GM19372 (cell line): ENCODE data around the gene ABCB10.
"Not testable (repeated sequence)": the region's sequence is repeated elsewhere in the genome, so short reads cannot be mapped to it uniquely, and the experiment has no call there.

ENCODE experiments used
- ATAC-seq: cut with Tn5 transposase; IDR thresholded peaks from one replicate; pipeline ENCODE4 v1.9.1; 2021; ENCODE audit warnings: mild to moderate bottlenecking, low read depth, moderate library complexity; ENCODE audit not compliant: unreplicated experiment

ABCB10 gene

DNA sequence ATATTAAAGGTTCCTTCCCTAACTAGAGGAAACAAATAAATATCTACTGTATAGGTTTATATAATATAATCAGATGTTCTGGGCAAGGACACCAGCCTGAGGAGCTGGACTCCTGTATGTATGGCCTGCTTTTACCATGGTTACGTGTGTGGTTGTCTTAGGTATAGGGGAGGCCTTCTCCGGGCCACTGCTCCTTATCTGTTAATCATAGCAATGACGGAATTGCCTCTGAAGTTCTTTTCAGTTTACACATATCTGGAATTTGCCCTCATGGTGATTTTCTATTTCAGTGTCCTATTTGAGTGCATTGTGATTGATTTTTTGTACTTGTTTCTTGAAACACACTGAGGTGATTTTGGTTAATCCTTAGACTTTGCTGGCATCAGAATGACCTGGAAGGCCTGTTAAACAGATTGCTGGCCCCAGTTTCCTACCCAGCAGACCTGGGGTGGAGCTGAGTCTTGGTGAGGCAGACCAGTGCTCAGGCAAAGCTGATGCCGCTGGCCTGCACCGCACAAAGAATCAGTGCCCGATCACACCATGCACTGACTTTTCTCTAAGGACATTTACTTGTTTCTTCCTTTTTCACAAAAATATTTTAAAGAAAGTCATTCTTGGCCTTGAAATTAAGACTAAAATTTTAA is 18.5 kb downstream of the ABCB10 start:
- ATAC-seq: no peak

GRCh38 chr1:229538945-229539344 is 19.6 kb downstream of the ABCB10 start:
- no peak for ATAC-seq

- ATAC-seq: no peak
Measured at GRCh38 chr1:229537894-229538293, 20.6 kb downstream of the ABCB10 start.

GRCh38 chr1:229536982-229537381 is 21.5 kb downstream of the ABCB10 start:
- no peak for ATAC-seq

DNA sequence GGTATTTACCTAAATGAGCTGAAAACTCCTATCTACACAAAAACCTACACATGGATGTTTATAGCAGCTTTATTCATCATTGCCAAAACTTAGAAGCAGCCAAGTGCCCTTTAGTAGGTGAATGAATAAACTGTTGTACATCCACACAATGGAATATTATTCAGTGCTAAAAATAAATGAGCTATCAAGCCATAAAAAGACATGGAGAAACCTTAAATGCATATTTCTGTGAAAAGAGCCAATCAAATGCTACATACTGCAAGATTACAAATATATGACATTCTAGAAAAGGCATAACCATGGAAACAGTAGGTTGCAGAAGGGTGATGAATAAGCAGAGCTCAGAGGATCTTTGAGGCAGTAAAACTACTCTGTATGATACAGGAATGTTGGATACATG is 23.3 kb downstream of the ABCB10 start:
- ATAC-seq: no peak

GRCh38 chr1:229531326-229531725 is 27.2 kb downstream of the ABCB10 start:
- ATAC-seq: no peak

- no peak for ATAC-seq
Measured at GRCh38 chr1:229529639-229530038, 28.9 kb downstream of the ABCB10 start.

DNA sequence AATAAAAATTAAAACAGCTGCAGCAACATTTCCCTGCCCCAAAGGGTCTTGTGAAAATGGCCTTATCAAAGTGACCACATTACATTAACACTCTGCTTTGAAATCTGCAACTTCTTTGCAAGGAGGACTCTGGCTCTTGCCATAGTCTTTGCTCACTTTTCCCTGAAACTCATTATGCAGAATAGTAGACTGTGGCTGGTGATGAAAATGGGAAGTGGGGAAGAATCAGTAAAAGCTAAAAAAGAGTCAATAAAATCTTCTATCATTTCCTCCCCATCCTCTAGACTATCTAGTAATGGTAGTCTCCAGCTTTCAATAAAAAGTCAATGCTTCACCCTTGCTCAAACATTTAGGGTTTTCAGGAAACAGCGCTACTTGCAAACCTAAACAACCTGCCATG is 31.8 kb downstream of the ABCB10 start:
- no peak for ATAC-seq

- no peak for ATAC-seq
Measured at GRCh38 chr1:229523052-229523451, 35.5 kb downstream of the ABCB10 start.

GRCh38 chr1:229514578-229515275 is 43.8 kb downstream of the ABCB10 start:
- ATAC-seq: peak; percentile 53

- ATAC-seq: not testable (repeated sequence)
Measured at GRCh38 chr1:229511625-229512024, 46.9 kb downstream of the ABCB10 start.

DNA sequence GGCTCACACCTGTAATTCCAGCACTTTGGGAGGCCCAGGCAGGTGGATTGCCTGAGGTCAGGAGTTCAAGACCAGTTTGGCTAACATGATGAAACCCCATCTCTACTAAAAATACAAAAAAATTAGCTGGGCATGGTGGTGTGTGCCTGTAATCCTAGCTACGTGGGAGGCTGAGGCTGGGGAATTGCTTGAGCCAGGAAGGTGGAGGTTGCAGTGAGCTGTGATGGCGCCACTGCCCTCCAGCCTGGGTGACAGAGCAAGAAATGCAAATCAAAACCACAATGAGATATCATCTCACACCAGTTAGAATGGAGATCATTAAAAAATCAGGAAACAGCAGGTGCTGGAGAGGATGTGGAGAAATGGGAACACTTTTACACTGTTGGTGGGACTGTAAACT is 47.3 kb downstream of the ABCB10 start:
- ATAC-seq: not testable (repeated sequence)

GRCh38 chr1:229509576-229509975 is 48.9 kb downstream of the ABCB10 start:
- ATAC-seq: no peak

GRCh38 chr1:229508823-229509337 is 49.6 kb downstream of the ABCB10 start:
- no peak for ATAC-seq

- peak; percentile 94 for ATAC-seq
Measured at GRCh38 chr1:229507951-229508822, 50.3 kb downstream of the ABCB10 start, which contains the start of gene NUP133. Gene NUP133 (minus strand): TSS chr1:229508341. CDS start chr1:229508249, 92 bp downstream.

DNA sequence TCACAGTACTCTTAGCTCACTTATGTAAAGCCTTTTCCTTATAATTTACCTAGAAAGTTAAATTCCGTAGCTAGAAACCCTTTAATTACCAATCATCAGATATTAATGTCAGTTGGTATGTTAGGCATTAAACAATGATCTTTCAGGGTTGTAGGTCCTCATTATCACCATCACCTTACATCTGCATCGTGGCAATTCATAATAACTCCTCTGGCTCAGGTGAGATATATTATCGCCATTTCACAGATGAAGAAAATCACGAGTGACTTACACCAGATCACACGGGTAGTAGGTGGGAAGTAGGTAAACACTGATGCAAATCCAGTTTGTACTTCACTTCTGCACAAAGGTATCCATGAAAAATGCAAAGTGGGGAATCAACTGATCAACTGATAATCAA is 51.0 kb downstream of the ABCB10 start:
- ATAC-seq: no peak

DNA sequence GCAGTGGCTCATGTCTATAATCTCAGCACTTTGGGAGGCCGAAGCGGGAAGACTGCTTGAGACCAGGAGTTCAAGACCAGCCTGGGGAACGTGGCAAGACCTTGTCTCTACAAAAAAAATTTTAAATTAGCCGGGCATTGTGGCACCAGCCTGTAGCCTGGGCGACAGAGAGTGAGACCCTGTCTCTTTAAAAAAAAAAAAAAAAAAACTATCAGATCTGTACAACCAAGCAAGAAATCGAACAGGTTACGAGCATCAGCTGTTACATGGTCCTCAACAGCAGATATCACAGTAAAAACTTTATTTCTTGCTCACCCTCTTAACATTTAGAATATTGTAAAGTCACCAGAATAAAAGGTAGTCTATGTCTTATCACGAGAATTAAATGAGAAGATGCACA is 51.9 kb downstream of the ABCB10 start:
- ATAC-seq: no peak

DNA sequence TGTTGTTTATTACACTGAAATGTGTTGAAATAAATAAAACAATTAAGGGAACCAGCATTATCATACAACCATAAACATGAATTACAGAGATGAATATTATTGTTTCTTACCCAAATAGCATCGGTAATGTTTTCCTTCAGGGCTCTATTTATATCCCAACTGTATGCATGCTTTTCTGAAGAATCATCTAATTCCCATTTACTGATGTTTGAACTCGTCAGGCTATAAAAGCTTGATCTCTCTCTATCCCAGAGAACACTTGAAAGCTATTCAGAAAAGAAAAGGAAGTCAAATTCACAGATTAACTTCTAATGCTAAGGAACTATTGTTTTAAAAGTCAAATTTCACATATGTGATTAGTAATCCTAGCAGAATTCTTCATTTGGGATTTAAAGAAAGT is 62.7 kb downstream of the ABCB10 start:
- no peak for ATAC-seq

- ATAC-seq: no peak
Measured at GRCh38 chr1:229487181-229487580, 71.3 kb downstream of the ABCB10 start.

DNA sequence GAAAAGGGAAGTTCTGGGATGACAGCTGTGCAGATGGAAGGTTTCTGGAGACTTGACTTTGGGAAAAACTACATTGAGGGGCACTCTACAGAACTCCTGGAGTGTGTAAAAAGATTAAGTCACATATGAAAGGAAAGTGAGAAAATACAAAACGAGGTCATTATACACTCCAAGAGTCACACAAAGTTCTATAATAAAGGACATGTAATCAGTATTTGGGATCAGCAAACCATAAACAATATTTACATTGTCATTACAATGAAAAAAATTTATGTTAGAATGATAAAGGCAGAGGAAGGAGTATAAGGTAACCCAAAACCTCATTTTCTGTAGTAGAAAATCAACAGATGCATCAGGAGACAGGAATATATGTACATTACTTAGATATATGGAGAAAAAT is 73.2 kb downstream of the ABCB10 start:
- no peak for ATAC-seq

- no peak for ATAC-seq
Measured at GRCh38 chr1:229482511-229482910, 76.0 kb downstream of the ABCB10 start.
